BLaER1 treated with 17β-estradiol and CSF1 and Interleukin-3, amounts not matched to agents 10 nM and 100 nM (cell line): ENCODE results near the gene QTRT2.

Experiments
- H3K27ac ChIP-seq, 11 experiments: shearing (Covaris generic); formaldehyde crosslinking; 2 replicates each; pipeline ENCODE4 v1.8.1; 2022
- H3K27me3 ChIP-seq, 11 experiments: shearing (Covaris generic); formaldehyde crosslinking; 2 replicates each; pipeline ENCODE4 v1.8.1; 2022
- H3K36me3 ChIP-seq, 11 experiments: shearing (Covaris generic); formaldehyde crosslinking; 2 replicates each; pipeline ENCODE4 v1.8.1; 2022
- H3K4me1 ChIP-seq, 10 experiments: shearing (Covaris generic); formaldehyde crosslinking; 2 replicates each; pipeline ENCODE4 v1.8.1; 2022
- H3K4me2 ChIP-seq, 11 experiments: shearing (Covaris generic); formaldehyde crosslinking; 2 replicates each; pipeline ENCODE4 v1.8.1; 2022
- H3K4me3 ChIP-seq, 10 experiments: shearing (Covaris generic); formaldehyde crosslinking; 2 replicates each; pipeline ENCODE4 v1.8.1; 2022
- H3K9ac ChIP-seq, 11 experiments: shearing (Covaris generic); formaldehyde crosslinking; 2 replicates each; pipeline ENCODE4 v1.8.1; 2022
- H3K9me3 ChIP-seq, 11 experiments: shearing (Covaris generic); formaldehyde crosslinking; replicated peaks in 1 of 11; 2 replicates each; pipeline ENCODE4 v1.8.1; 2022
- H4K20me1 ChIP-seq, 11 experiments: shearing (Covaris generic); formaldehyde crosslinking; 2 replicates each; pipeline ENCODE4 v1.8.1; 2022
- Cebpa-rat ChIP-seq, 11 experiments: shearing (Covaris generic); IDR thresholded peaks; 2 replicates each; pipeline ENCODE4 v1.8.1; 2022

Gene QTRT2

DNA sequence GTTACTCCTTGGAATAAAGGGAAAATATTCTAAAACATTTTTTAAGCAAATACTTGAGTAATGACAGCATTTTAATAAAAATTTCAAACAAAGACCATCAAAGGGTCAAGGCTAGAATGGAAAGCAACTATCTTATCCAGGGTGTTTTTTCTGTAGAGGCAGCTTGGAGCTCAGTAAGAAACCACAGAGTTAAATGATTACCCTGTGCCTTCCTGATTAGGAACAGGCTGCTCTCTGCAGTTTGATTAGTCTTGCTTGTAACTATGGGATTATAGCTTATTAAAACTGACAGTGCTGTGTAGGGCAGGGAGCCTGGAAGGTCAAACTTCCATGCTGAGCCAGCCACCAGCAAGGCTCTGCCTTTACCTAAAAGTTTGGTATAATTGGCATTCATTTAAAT, 33.1 kb downstream of the QTRT2 start:
- Histone ChIP-seq H3K36me3 (peaks cover 34 to 47% (median 41%) of the 10 kb centered on the region in 11 experiments), H3K4me1 (peaks cover 0 to 15% (median 4%) of the 10 kb centered on the region in 10 experiments; a peak in 8 of 20 replicates), H3K4me3 (no peak overlapping the region), H3K27me3 (no peaks in the 10 kb centered on the region), H3K27ac (no peak overlapping the region), H3K9ac (no peak overlapping the region), H3K4me2 (no peak overlapping the region), H4K20me1 (peaks cover 0 to 11% (median 0%) of the 10 kb centered on the region in 11 experiments; a peak in 4 of 22 replicates), H3K9me3 (peaks cover 0 to 4% (median 0%) of the 10 kb centered on the region in 11 experiments; a peak in 1 of 22 replicates)
- TF ChIP-seq Cebpa-rat (IDR thresholded peaks at IDR 0.05): no peak

DNA sequence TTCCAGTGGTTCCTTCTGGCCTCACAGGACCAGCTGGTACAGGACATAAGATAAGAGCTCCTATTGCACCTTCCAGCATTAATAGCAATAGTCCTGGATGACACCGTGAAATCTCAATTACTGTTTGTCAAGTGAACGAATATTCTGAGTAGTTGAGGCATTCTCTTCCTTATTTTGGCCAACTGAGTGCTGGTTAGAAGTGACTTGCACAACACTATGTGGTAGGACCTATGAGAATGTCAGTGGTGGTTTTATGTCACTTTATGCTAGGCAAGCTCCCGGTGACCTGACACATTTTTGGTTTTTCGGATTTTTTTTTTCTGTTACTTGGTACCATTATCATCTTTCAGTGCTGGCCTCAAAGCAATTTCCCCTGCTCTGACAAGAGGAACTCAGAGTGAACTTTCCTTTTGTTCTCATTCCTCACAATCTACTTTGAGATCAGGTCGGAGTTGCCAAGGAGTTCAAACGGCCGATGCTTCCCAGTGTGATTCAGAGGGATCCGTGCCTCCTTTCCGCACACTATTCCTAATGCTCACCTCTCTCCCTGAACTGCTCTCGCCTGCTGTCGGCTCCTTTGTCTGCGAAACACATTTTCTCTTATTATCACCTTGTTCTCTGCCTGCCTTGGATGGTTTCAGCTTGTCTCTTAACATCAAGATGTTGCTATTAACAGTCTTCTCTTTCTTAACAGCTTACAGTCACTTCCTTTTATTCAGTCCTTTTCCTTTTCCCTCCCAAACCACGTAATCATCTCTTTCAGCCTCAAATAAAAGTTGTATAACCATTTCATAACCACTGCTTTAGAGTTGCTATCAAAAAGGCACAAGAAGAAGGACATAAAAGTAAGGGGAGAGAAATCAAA, 35.8 kb downstream of the QTRT2 start:
- H3K4me2 ChIP-seq: peak overlapping the region in 6 of 11 experiments; percentile 6 to 50 (median 18); a peak in 7 of 22 replicates
- peaks cover 0 to 9% (median 0%) of the 10 kb centered on the region in 11 experiments; a peak in 2 of 22 replicates for H4K20me1 ChIP-seq
- H3K4me3 ChIP-seq: no peak overlapping the region
- no peaks in the 10 kb centered on the region for H3K27me3 ChIP-seq
- H3K9ac ChIP-seq: peak overlapping the region in 1 of 11 experiments; percentile 27; a peak in 1 of 22 replicates
- peaks cover 0 to 2% (median 0%) of the 10 kb centered on the region in 11 experiments; a peak in 1 of 22 replicates for H3K9me3 ChIP-seq
- TF ChIP-seq Cebpa-rat (IDR thresholded peaks at IDR 0.05): no peak
- peak overlapping the region in 1 of 11 experiments; percentile 7; a peak in 2 of 22 replicates for H3K27ac ChIP-seq
- peaks cover 7 to 19% (median 13%) of the 10 kb centered on the region in 11 experiments for H3K36me3 ChIP-seq
- H3K4me1 ChIP-seq: peaks cover 0 to 15% (median 4%) of the 10 kb centered on the region in 10 experiments; a peak in 8 of 20 replicates

DNA sequence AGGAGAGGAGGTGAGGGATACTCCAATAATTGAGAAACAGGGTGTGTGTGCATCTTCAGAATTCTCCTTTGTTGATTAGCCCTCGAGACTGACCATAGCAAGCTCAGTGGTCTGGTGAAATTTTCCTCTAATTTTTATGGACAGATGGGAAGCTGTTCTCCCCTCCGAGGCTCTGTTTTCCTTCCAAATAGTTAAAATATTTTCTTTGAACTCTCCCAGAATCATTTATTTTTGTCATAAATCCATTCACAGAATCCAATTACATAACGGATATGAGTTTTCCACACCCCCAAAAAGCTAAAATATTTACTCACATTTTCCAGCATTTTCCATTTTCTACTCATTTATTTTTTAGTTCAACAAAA, 36.5 kb downstream of the QTRT2 start:
- H3K4me1 ChIP-seq: peaks cover 0 to 15% (median 4%) of the 10 kb centered on the region in 10 experiments; a peak in 8 of 20 replicates
- no peak overlapping the region for H3K27ac ChIP-seq
- no peak for TF ChIP-seq Cebpa-rat (IDR thresholded peaks at IDR 0.05)
- peaks cover 0 to 9% (median 0%) of the 10 kb centered on the region in 11 experiments; a peak in 1 of 22 replicates for H4K20me1 ChIP-seq
- no peak overlapping the region for H3K9ac ChIP-seq
- peaks cover under 1 to 13% (median 7%) of the 10 kb centered on the region in 11 experiments; a peak in 18 of 22 replicates for H3K36me3 ChIP-seq
- H3K4me3 ChIP-seq: no peak overlapping the region
- H3K9me3 ChIP-seq: no peaks in the 10 kb centered on the region
- no peaks in the 10 kb centered on the region for H3K27me3 ChIP-seq
- H3K4me2 ChIP-seq: peak overlapping the region in 3 of 11 experiments; percentile 1 to 50 (median 16); a peak in 3 of 22 replicates

DNA sequence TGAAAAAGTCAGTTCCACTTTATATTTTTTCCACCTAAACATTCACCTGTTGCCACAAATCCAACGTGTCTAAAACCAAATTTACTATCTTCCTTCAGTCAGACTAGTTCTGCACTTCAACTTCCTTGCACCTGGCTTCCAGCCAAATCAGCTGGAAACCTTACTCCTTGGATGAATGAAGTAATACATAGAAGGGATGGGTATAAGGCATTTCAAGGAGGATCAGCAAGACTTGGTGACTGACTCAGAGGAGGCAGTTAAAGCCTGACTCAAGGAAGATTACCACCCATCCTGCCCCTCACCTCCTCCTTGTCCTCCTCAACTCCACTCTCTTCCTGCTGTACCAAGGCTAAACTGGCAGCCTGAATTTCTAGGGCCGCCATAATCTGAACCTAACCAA, 37.1 kb downstream of the QTRT2 start:
- H3K4me2 ChIP-seq: no peak overlapping the region
- H3K9me3 ChIP-seq: no peaks in the 10 kb centered on the region
- peaks cover 0 to 8% (median 4%) of the 10 kb centered on the region in 11 experiments; a peak in 10 of 22 replicates for H3K36me3 ChIP-seq
- H3K4me3 ChIP-seq: no peak overlapping the region
- no peak overlapping the region for H3K27ac ChIP-seq
- peaks cover 0 to 8% (median 0%) of the 10 kb centered on the region in 11 experiments; a peak in 1 of 22 replicates for H4K20me1 ChIP-seq
- H3K4me1 ChIP-seq: peaks cover 0 to 15% (median 4%) of the 10 kb centered on the region in 10 experiments; a peak in 8 of 20 replicates
- no peak overlapping the region for H3K9ac ChIP-seq
- H3K27me3 ChIP-seq: no peaks in the 10 kb centered on the region
- TF ChIP-seq Cebpa-rat (IDR thresholded peaks at IDR 0.05): no peak

DNA sequence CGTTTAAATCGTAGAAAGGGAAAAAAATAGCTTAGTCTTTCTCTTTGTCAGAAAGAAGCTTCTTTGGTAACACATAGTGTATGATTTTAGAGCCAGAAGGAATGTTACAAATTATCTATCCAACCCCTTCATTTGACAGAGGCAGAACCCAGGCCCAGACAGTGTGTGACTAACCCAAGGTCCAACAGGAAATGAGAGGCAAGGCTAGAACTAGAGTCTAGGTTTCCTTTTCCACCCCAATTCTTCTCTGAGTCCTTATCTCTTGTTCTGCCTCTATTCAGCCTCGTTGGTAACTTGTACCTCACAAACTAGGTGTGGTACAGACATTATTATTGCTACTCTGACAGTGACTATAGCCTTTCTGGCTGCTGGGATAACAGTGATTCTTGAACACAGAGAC, 39.3 kb downstream of the QTRT2 start:
- no peaks in the 10 kb centered on the region for H3K9me3 ChIP-seq
- no peak for TF ChIP-seq Cebpa-rat (IDR thresholded peaks at IDR 0.05)
- H3K4me2 ChIP-seq: no peak overlapping the region
- H4K20me1 ChIP-seq: no peaks in the 10 kb centered on the region
- no peak overlapping the region for H3K4me3 ChIP-seq
- H3K27me3 ChIP-seq: no peaks in the 10 kb centered on the region
- H3K9ac ChIP-seq: no peak overlapping the region
- no peaks in the 10 kb centered on the region for H3K36me3 ChIP-seq
- peaks cover 0 to 15% (median 4%) of the 10 kb centered on the region in 10 experiments; a peak in 8 of 20 replicates for H3K4me1 ChIP-seq
- no peak overlapping the region for H3K27ac ChIP-seq

DNA sequence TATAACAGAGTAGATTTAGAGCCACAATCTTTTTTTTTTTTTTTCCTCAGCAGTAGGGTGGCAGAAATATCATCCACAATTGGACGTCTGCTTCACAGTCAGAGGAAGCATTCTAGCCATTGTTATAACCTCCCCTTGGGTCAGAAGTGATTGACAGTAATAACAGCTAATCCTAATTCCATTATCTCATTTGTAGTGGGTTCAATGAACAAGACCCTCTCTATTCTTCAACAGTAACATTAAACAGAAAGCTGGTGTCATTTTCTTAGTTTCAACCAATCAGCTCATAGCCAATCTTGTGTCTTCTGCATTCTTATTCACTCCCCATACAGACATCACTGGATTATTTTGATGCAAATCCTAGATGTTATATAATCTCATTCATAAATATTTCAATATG, 44.6 kb downstream of the QTRT2 start:
- no peak overlapping the region for H3K9ac ChIP-seq
- no peaks in the 10 kb centered on the region for H3K27me3 ChIP-seq
- no peak overlapping the region for H3K27ac ChIP-seq
- no peak overlapping the region for H3K4me3 ChIP-seq
- no peaks in the 10 kb centered on the region for H3K9me3 ChIP-seq
- peaks cover 0 to 8% (median 0%) of the 10 kb centered on the region in 10 experiments; a peak in 1 of 20 replicates for H3K4me1 ChIP-seq
- H4K20me1 ChIP-seq: no peaks in the 10 kb centered on the region
- no peak for TF ChIP-seq Cebpa-rat (IDR thresholded peaks at IDR 0.05)
- no peaks in the 10 kb centered on the region for H3K36me3 ChIP-seq
- H3K4me2 ChIP-seq: no peak overlapping the region

DNA sequence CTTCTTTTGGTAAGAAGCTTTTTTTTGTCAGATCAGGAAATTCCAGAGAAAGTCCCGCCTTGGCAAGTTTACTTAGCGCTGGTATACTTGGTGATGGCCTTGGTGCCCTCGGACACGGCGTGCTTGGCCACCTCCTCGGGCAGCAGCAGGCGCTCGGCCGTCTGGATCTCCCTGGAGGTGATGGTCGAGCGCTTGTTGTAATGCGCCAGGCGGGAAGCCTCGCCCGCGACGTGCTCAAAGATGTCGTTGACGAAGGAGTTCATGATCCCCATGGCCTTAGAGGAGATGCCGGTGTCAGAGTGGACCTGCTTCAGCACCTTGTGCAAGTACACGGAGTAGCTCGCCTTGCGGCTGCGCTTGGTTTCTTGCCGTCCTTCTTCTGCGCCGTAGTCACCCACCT, 46.6 kb downstream of the QTRT2 start:
- Histone ChIP-seq H4K20me1 (no peaks in the 10 kb centered on the region), H3K4me2 (no peak overlapping the region), H3K4me1 (peaks cover 0 to 10% (median 0%) of the 10 kb centered on the region in 10 experiments; a peak in 1 of 20 replicates), H3K27me3 (no peaks in the 10 kb centered on the region), H3K4me3 (no peak overlapping the region), H3K9me3 (no peaks in the 10 kb centered on the region), H3K27ac (no peak overlapping the region), H3K9ac (no peak overlapping the region), H3K36me3 (no peaks in the 10 kb centered on the region)
- no peak for TF ChIP-seq Cebpa-rat (IDR thresholded peaks at IDR 0.05)

DNA sequence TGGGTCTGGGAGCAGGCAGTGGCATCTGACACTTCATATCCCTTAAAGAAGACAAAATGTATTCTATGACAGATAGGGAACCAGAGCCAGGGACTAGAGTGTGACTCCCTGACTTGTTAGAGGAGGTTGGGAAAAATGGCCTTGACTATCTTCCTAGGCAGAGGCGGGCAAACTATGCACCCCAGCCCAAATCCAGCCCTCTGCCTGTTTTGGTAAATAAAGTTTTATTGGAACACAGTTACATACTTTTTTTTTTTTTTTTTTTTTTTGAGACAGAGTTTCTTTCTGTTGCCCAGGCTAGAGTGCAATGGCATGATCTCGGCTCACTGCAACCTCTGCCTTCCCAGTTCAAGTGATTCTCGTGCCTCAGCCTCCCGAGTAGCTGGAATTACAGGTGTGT, 47.3 kb downstream of the QTRT2 start:
- no peaks in the 10 kb centered on the region for H3K27me3 ChIP-seq
- H4K20me1 ChIP-seq: no peaks in the 10 kb centered on the region
- peaks cover 0 to 10% (median 0%) of the 10 kb centered on the region in 10 experiments; a peak in 1 of 20 replicates for H3K4me1 ChIP-seq
- H3K27ac ChIP-seq: no peak overlapping the region
- TF ChIP-seq Cebpa-rat (IDR thresholded peaks at IDR 0.05): no peak
- no peak overlapping the region for H3K9ac ChIP-seq
- H3K9me3 ChIP-seq: no peaks in the 10 kb centered on the region
- no peaks in the 10 kb centered on the region for H3K36me3 ChIP-seq
- H3K4me3 ChIP-seq: no peak overlapping the region
- no peak overlapping the region for H3K4me2 ChIP-seq

DNA sequence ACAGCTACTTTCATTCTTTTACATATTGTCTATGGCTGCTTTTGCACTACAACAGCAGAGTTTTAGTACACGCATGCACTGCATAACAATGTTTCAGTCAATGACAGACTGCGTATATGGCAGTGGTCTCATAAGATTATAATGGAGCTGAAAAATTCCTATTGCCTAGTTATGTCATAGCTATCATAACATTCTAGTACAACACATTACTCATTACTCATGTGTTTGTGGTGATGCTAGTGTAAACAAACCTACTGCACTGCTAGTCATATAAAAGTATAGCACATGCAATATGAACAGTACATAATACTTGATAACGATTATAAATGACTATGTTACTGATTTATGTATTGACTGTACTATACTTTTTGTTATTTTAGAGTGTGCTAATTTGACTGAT, 47.9 kb downstream of the QTRT2 start:
- peaks cover 0 to 11% (median 0%) of the 10 kb centered on the region in 10 experiments; a peak in 2 of 20 replicates for H3K4me1 ChIP-seq
- H3K27me3 ChIP-seq: no peaks in the 10 kb centered on the region
- H3K27ac ChIP-seq: no peak overlapping the region
- H3K4me3 ChIP-seq: no peak overlapping the region
- no peaks in the 10 kb centered on the region for H3K9me3 ChIP-seq
- no peaks in the 10 kb centered on the region for H3K36me3 ChIP-seq
- no peak for TF ChIP-seq Cebpa-rat (IDR thresholded peaks at IDR 0.05)
- no peak overlapping the region for H3K4me2 ChIP-seq
- no peak overlapping the region for H3K9ac ChIP-seq
- H4K20me1 ChIP-seq: no peaks in the 10 kb centered on the region
